SK-N-SH (cell line): ENCODE data around the gene GGA2. TPM values are rescaled to one million over a fixed set of nuclear protein-coding genes. Genes with fewer than 3 reads are reported as not detected.

Source experiments
- CTCF ChIA-PET: fragments of 300-600, 350-600 bp; formaldehyde crosslinking; extraction: SDS; loops from one replicate; lab custom pipeline; 2021; lab: Yijun Ruan, JAX
- POLR2A ChIA-PET: fragments of 350-600 bp; sonication (Branson Sonifier 250); formaldehyde crosslinking; extraction: SDS; loops from one replicate; lab custom pipeline; 2020; ENCODE audit warnings: antibody characterized with exemption, inconsistent platforms; lab: Yijun Ruan, JAX
- DNase-seq: peaks from one replicate; pipeline ENCODE4 v3.0.0; 2012
- H2AFZ ChIP-seq: fragments of 200-600 bp; sonication (generic); 2 replicates; pipeline ENCODE4 v1.8.1; 2016; ENCODE audit warnings: antibody characterized with exemption, mild to moderate bottlenecking, low read depth
- H3F3A ChIP-seq: fragments of 200-600 bp; sonication (generic); replicated peaks from 2 replicates; pipeline ENCODE3; 2016; ENCODE audit warnings: antibody characterized with exemption, mild to moderate bottlenecking; ENCODE audit not compliant: insufficient read depth
- H3K27ac ChIP-seq, 2 experiments: fragments of 200-500 bp in 1 of 2; fragments of 200-600 bp in 1 of 2; sonication (Bioruptor generic) in 1 of 2; sonication (generic), shearing (Covaris generic) in 1 of 2; 2 replicates each; pipeline versions ENCODE4 v1.5.1 to v1.6.1; 2014 to 2016; ENCODE audit warnings: low read depth in 2 of 2, inconsistent platforms in 1 of 2, low read length in 1 of 2, mild to moderate bottlenecking in 1 of 2, mixed read lengths in 1 of 2
- H3K27me3 ChIP-seq: fragments of 200-600 bp; sonication (generic), shearing (Covaris generic); 2 replicates; pipeline ENCODE4 v1.6.1; 2016; ENCODE audit warnings: mixed run types; ENCODE audit not compliant: insufficient read depth
- H3K36me3 ChIP-seq, 2 experiments: fragments of 200-500 bp in 1 of 2; fragments of 200-600 bp in 1 of 2; sonication (Bioruptor generic) in 1 of 2; sonication (generic) in 1 of 2; replicated peaks in 1 of 2; 2 replicates each; pipeline versions ENCODE3 to v1.5.1; 2014 to 2016; ENCODE audit warnings: low read length in 1 of 2, mild to moderate bottlenecking in 1 of 2; ENCODE audit not compliant: insufficient read depth in 2 of 2, control insufficient read depth in 1 of 2
- H3K4me1 ChIP-seq, 2 experiments: fragments of 200-500 bp in 1 of 2; fragments of 200-600 bp in 1 of 2; sonication (Bioruptor generic) in 1 of 2; sonication (generic), shearing (Covaris generic) in 1 of 2; 2 replicates each; pipeline versions ENCODE4 v1.5.1 to v1.6.1; 2014 to 2016; ENCODE audit warnings: low read depth in 1 of 2, low read length in 1 of 2, mixed run types in 1 of 2; ENCODE audit not compliant: insufficient read depth in 2 of 2, control insufficient read depth in 1 of 2
- H3K4me2 ChIP-seq: fragments of 200-600 bp; sonication (generic), shearing (Covaris generic); 2 replicates; pipeline ENCODE4 v1.6.1; 2017; ENCODE audit warnings: mixed run types
- H3K4me3 ChIP-seq, 2 experiments: fragments of 200-500 bp in 1 of 2; fragments of 200-600 bp in 1 of 2; sonication (Bioruptor generic) in 1 of 2; sonication (generic), shearing (Covaris generic) in 1 of 2; 2 replicates each; pipeline versions ENCODE4 v1.5.1 to v1.8.1; 2014 to 2016; ENCODE audit warnings: low read depth in 2 of 2, inconsistent platforms in 1 of 2, low read length in 1 of 2, mild to moderate bottlenecking in 1 of 2, mixed read lengths in 1 of 2, moderate library complexity in 1 of 2
- H3K79me2 ChIP-seq: fragments of 200-600 bp; sonication (generic); 2 replicates; pipeline ENCODE4 v1.8.1; 2017; ENCODE audit warnings: mild to moderate bottlenecking; ENCODE audit not compliant: insufficient read depth
- H3K9ac ChIP-seq: fragments of 200-600 bp; sonication (generic); 2 replicates; pipeline ENCODE4 v1.6.1; 2017; ENCODE audit warnings: mixed run types
- H3K9me2 ChIP-seq: fragments of 200-600 bp; sonication (generic); 2 replicates; pipeline ENCODE4 v1.6.1; 2017; ENCODE audit warnings: mixed run types
- H3K9me3 ChIP-seq: fragments of 200-600 bp; sonication (generic); 2 replicates; pipeline ENCODE4 v1.6.1; 2017; ENCODE audit warnings: mixed run types, mild to moderate bottlenecking, moderate library complexity
- H4K20me1 ChIP-seq: fragments of 200-600 bp; sonication (generic); 2 replicates; pipeline ENCODE4 v1.6.1; 2017; ENCODE audit warnings: mild to moderate bottlenecking, mixed run types; ENCODE audit not compliant: insufficient read depth
- ELF1 ChIP-seq: IDR thresholded peaks from 2 replicates; pipeline ENCODE4 v1.4.0; 2012
- EZH2phosphoT487 ChIP-seq: fragments of 200-600 bp; sonication (generic); IDR thresholded peaks from 2 replicates; pipeline ENCODE4 v1.6.1; 2017; ENCODE audit warnings: low read depth, mixed run types, mild to moderate bottlenecking, antibody characterized with exemption, moderate library complexity, borderline replicate concordance
- FOXM1 ChIP-seq: IDR thresholded peaks from 2 replicates; pipeline ENCODE4 v1.4.0; 2012; ENCODE audit warnings: low read depth, mild to moderate bottlenecking
- GABPA ChIP-seq: IDR thresholded peaks from 2 replicates; pipeline ENCODE4 v1.4.0; 2012; ENCODE audit warnings: low read depth, mild to moderate bottlenecking
- GATA2 ChIP-seq: sonication (generic); formaldehyde crosslinking; IDR thresholded peaks from 2 replicates; pipeline ENCODE4 v1.5.0; 2020; ENCODE audit warnings: mild to moderate bottlenecking, missing genetic modification reagents
- MAX ChIP-seq: IDR thresholded peaks from 2 replicates; pipeline ENCODE4 v1.4.0; 2012; ENCODE audit warnings: low read depth
- MEF2A ChIP-seq: IDR thresholded peaks from 2 replicates; pipeline ENCODE4 v1.4.0; 2012; ENCODE audit warnings: low read depth, borderline replicate concordance
- PBX3 ChIP-seq: IDR thresholded peaks from 2 replicates; pipeline ENCODE4; 2012
- RCOR1 ChIP-seq: fragments of 150-350 bp; IDR thresholded peaks from 2 replicates; pipeline ENCODE4 v1.6.1; 2017; ENCODE audit warnings: antibody characterized with exemption, low read length
- RFX5 ChIP-seq: IDR thresholded peaks from 2 replicates; pipeline ENCODE4 v1.6.1; 2012; ENCODE audit warnings: mild to moderate bottlenecking, improper control_type of control experiment, low read length
- RXRA ChIP-seq: IDR thresholded peaks from 2 replicates; pipeline ENCODE4 v1.4.0; 2012; ENCODE audit warnings: low read depth, mild to moderate bottlenecking, borderline replicate concordance
- SMC3 ChIP-seq: IDR thresholded peaks from 2 replicates; pipeline ENCODE4 v1.6.1; 2012; ENCODE audit warnings: low read depth, low read length, improper control_type of control experiment
- TAF1 ChIP-seq: IDR thresholded peaks from 2 replicates; pipeline ENCODE4 v1.6.1; 2012; ENCODE audit warnings: low read depth, mild to moderate bottlenecking, low read length, moderate library complexity, borderline replicate concordance
- TCF12 ChIP-seq: IDR thresholded peaks from 2 replicates; pipeline ENCODE4 v1.4.0; 2012
- TEAD4 ChIP-seq: IDR thresholded peaks from 2 replicates; pipeline ENCODE4 v1.4.0; 2012; ENCODE audit warnings: mild to moderate bottlenecking, borderline replicate concordance; ENCODE audit not compliant: insufficient read depth
- USF1 ChIP-seq: IDR thresholded peaks from 2 replicates; pipeline ENCODE4 v1.4.0; 2012; ENCODE audit warnings: low read depth, borderline replicate concordance
- USF2 ChIP-seq: fragments of 150-350 bp; IDR thresholded peaks from 2 replicates; pipeline ENCODE4 v1.6.1; 2017; ENCODE audit warnings: antibody characterized with exemption, low read length, low read depth, borderline replicate concordance
- ZBTB33 ChIP-seq: IDR thresholded peaks from 2 replicates; pipeline ENCODE4 v1.4.0; 2012; ENCODE audit warnings: low read depth, borderline replicate concordance
- WGBS: methylation state at CpG from one replicate; pipeline ENCODE4 v1.1.6; 2017; ENCODE audit warnings: low lambda C conversion rate; 5-methylcytosine and 5-hydroxymethylcytosine counted together
- polyA plus RNA-seq, 3 experiments: library from polyadenylated mRNA; depleted of rRNA; stranded (reverse); fragments of >200 nt; gene quantifications; 2 replicates each; pipeline ENCODE4 v1.2.3, GENCODE V29; 2012

The GGA2 gene
- polyA plus RNA-seq, 1 of the 3 experiments (the other 2 are of a cell fraction): 23.4 TPM

- 98% methylated on average over 8 of the region's 8 CpGs for WGBS
- H3K4me3 ChIP-seq: no peak overlapping the region
- peaks cover 34 to 57% of the 10 kb centered on the region in 2 experiments for H3K36me3 ChIP-seq
- no peak for DNase-seq
- POLR2A ChIA-PET: no interaction called here
- no peak overlapping the region for H3K27ac ChIP-seq
- no peak overlapping the region for H2AFZ ChIP-seq
- H3K27me3 ChIP-seq: no peaks in the 10 kb centered on the region
- no peak overlapping the region for H3K9ac ChIP-seq
- no peaks in the 10 kb centered on the region for H3F3A ChIP-seq
- no peaks in the 10 kb centered on the region for H3K9me2 ChIP-seq
- H4K20me1 ChIP-seq: no peaks in the 10 kb centered on the region
- CTCF ChIA-PET: no interaction called here
- H3K4me1 ChIP-seq: no peaks in the 10 kb centered on the region
- no peak overlapping the region for H3K4me2 ChIP-seq
- TF ChIP-seq MAX (no peak), USF1 (no peak), EZH2phosphoT487 (no peak), MEF2A (no peak), RXRA (no peak), TCF12 (no peak), RCOR1 (no peak), GABPA (no peak), PBX3 (no peak), TAF1 (no peak)
- TF ChIP-seq, all 33 proteins: peak for 0
- H3K9me3 ChIP-seq: no peaks in the 10 kb centered on the region
- H3K79me2 ChIP-seq: no peaks in the 10 kb centered on the region
Observed at GRCh38 chr16:23485841-23486240, 24.5 kb downstream of the GGA2 start.

GRCh38 chr16:23485257-23485614 is 25.1 kb downstream of the GGA2 start:
- no peaks in the 10 kb centered on the region for H4K20me1 ChIP-seq
- POLR2A ChIA-PET: no interaction called here
- no peak overlapping the region for H3K4me3 ChIP-seq
- peaks cover 38 to 63% of the 10 kb centered on the region in 2 experiments for H3K36me3 ChIP-seq
- CTCF ChIA-PET: interaction anchor here (1.1 kb wide), 1 partner anchor 302 kb away, joined by 4 read pairs; no protein-coding TSS in a partner anchor
- no peak overlapping the region for H3K9ac ChIP-seq
- 75% methylated on average over 2 of the region's 2 CpGs for WGBS
- TF ChIP-seq TEAD4 (no peak), SMC3 (no peak), RFX5 (no peak), ELF1 (no peak), FOXM1 (no peak), GATA2 (no peak), RCOR1 (no peak), USF2 (no peak), ZBTB33 (no peak)
- TF ChIP-seq, all 33 proteins: peak for 0
- no peaks in the 10 kb centered on the region for H3K4me1 ChIP-seq
- H3K4me2 ChIP-seq: no peak overlapping the region
- H2AFZ ChIP-seq: no peak overlapping the region
- H3K27ac ChIP-seq: no peak overlapping the region
- no peaks in the 10 kb centered on the region for H3K79me2 ChIP-seq
- DNase-seq: no peak
- H3K27me3 ChIP-seq: no peaks in the 10 kb centered on the region
- H3F3A ChIP-seq: no peaks in the 10 kb centered on the region
- no peaks in the 10 kb centered on the region for H3K9me2 ChIP-seq
- H3K9me3 ChIP-seq: no peaks in the 10 kb centered on the region
